ENCODE results near the gene B3GALT2.

GRCh38 chr1:193190096-193190744 lies 3.8 kb upstream of the B3GALT2 start:
- no peak for TF ChIP-seq FOXM1 (IDR thresholded peaks at IDR 0.05; ENCODE audit: borderline replicate concordance, low read depth)
- TF ChIP-seq, protein P1, sequence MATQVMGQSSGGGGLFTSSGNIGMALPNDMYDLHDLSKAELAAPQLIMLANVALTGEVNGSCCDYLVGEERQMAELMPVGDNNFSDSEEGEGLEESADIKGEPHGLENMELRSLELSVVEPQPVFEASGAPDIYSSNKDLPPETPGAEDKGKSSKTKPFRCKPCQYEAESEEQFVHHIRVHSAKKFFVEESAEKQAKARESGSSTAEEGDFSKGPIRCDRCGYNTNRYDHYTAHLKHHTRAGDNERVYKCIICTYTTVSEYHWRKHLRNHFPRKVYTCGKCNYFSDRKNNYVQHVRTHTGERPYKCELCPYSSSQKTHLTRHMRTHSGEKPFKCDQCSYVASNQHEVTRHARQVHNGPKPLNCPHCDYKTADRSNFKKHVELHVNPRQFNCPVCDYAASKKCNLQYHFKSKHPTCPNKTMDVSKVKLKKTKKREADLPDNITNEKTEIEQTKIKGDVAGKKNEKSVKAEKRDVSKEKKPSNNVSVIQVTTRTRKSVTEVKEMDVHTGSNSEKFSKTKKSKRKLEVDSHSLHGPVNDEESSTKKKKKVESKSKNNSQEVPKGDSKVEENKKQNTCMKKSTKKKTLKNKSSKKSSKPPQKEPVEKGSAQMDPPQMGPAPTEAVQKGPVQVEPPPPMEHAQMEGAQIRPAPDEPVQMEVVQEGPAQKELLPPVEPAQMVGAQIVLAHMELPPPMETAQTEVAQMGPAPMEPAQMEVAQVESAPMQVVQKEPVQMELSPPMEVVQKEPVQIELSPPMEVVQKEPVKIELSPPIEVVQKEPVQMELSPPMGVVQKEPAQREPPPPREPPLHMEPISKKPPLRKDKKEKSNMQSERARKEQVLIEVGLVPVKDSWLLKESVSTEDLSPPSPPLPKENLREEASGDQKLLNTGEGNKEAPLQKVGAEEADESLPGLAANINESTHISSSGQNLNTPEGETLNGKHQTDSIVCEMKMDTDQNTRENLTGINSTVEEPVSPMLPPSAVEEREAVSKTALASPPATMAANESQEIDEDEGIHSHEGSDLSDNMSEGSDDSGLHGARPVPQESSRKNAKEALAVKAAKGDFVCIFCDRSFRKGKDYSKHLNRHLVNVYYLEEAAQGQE (IDR thresholded peaks at IDR 0.05; ENCODE audit: low read depth): no peak

Data from Ishikawa (cell line).